Nasal cavity respiratory epithelium epithelial cell of viscerocranial mucosa (primary cell): Measurements from ENCODE around the gene ATOX1. TPM values are rescaled to one million over a fixed set of nuclear protein-coding genes. Genes with fewer than 3 reads are reported as not detected.

ENCODE experiments used
- total RNA-seq: library from RNA; depleted of rRNA; stranded (reverse); fragments of >200 nt; gene quantifications from 2 replicates; pipeline ENCODE4 v1.2.3, GENCODE V29; 2014

ATOX1 gene, protein sequence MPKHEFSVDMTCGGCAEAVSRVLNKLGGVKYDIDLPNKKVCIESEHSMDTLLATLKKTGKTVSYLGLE
- total RNA-seq, result 34.3 and 39.3 TPM in 2 replicates

DNA sequence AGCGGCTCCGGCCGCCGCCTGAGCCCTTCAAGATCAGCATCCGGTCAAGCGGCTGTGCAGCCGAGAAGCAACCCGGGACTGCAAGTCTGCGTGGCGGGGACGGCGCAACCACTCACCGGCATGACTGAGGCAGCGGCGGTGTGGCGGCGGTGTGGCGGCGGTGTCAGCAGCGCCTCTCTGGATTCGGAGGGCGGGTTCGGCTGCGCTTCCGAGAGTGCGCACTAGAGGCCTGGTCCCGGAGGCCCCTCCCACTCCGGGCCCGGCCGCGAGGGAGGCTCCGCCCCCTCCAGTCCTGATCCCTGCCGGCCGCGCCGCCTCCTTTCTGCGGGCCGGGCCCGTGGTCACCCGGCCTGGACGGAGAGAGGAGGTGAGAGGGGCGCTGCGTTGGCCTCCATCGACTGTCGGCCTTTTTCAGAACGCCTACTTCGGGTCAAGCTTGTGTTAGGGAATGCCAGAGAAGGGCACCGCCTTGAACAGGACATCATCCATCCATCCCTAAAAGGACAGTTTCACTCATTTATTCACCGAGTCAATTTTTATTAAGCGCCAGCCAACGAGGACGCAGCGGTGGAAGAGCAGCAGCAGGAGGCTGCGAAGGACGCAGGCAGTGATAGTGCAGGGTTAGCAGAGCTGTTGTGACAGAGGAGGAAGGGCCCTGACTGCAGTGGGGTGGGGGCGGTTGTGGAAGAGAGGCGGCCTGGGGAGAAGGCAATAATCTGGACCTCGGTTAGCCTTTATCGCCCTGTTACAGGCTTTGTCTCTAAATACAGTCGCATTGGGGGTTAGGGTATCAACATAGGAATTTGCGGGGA is at the start of gene ATOX1:
TSS of gene ATOX1 (minus strand) at position 202 of the 812 bp plus-strand sequence. CDS start at position 122, 80 bp downstream.

GRCh38 chr5:151771259-151772028 is 13.0 kb upstream of the ATOX1 start, which contains the start of gene G3BP1:
Gene G3BP1, plus strand, starts transcription at chr5:151771954. Its CDS starts 14,667 bp downstream, at chr5:151786621.

Other genes starting within 250 kb of the ATOX1 start
- gene FAT2, start 167.3 kb downstream of the ATOX1 start, total RNA-seq, result 33.5 and 704 TPM in 2 replicates
- gene SPARC, start 71.7 kb downstream of the ATOX1 start, total RNA-seq, result 7.9 and 78.7 TPM in 2 replicates
- 213 and 269 TPM in 2 replicates for gene G3BP1, start 13.3 kb upstream of the ATOX1 start, total RNA-seq
- gene GLRA1, start 166.2 kb upstream of the ATOX1 start, total RNA-seq, result not detected in 2 replicates